MM.1S (cell line): ENCODE results near the gene SH3BP4.

Experiments
- EZH2 ChIP-seq: fragments of 300-600 bp; sonication (generic); optimal IDR thresholded peaks from 2 replicates; pipeline ENCODE3; 2017; ENCODE audit warnings: low read depth, mild to moderate bottlenecking, antibody characterized with exemption, low read length, mixed read lengths
- EZH2phosphoT487 ChIP-seq: fragments of 300-600 bp; sonication (generic); IDR thresholded peaks from 2 replicates; pipeline ENCODE4 v1.6.1; 2018; ENCODE audit warnings: antibody characterized with exemption, low read length
- TF ChIP-seq, protein P1 (sequence below): fragments of 300-600 bp; sonication (generic); IDR thresholded peaks from 2 replicates; pipeline ENCODE4 v1.5.1; 2016; ENCODE audit warnings: antibody characterized with exemption, low read length, mixed read lengths

DNA sequence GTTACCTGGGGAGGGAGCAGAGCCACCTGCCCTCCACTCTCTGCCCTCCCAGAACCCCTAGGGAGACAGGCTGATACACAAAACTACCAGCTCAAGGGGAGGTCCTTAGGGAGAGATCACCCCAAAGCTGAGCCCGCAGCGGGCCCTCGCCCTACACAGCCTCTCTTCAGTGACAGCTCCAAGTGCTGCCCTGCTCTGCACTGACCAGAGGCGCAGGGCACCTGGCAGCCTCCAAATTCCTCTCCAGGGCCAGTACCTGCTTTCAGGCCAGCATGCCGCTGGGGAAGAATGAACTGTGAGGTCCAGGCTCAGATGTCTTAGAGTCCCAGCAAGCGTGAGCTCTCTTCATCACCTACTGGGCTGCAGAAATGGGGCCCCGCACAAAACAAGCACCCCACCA is 11.3 kb upstream of the SH3BP4 start:
- TF ChIP-seq, protein P1, sequence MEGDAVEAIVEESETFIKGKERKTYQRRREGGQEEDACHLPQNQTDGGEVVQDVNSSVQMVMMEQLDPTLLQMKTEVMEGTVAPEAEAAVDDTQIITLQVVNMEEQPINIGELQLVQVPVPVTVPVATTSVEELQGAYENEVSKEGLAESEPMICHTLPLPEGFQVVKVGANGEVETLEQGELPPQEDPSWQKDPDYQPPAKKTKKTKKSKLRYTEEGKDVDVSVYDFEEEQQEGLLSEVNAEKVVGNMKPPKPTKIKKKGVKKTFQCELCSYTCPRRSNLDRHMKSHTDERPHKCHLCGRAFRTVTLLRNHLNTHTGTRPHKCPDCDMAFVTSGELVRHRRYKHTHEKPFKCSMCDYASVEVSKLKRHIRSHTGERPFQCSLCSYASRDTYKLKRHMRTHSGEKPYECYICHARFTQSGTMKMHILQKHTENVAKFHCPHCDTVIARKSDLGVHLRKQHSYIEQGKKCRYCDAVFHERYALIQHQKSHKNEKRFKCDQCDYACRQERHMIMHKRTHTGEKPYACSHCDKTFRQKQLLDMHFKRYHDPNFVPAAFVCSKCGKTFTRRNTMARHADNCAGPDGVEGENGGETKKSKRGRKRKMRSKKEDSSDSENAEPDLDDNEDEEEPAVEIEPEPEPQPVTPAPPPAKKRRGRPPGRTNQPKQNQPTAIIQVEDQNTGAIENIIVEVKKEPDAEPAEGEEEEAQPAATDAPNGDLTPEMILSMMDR = no peak
- no peak for TF ChIP-seq EZH2phosphoT487
- TF ChIP-seq EZH2 = no peak
